Measurements from ENCODE around the gene SOX13. TPM values are rescaled to one million over a fixed set of nuclear protein-coding genes. Genes with fewer than 3 reads are reported as not detected.

The SOX13 gene
- total RNA-seq, 1 donor from 2014 or later: 12.5 TPM

DNA sequence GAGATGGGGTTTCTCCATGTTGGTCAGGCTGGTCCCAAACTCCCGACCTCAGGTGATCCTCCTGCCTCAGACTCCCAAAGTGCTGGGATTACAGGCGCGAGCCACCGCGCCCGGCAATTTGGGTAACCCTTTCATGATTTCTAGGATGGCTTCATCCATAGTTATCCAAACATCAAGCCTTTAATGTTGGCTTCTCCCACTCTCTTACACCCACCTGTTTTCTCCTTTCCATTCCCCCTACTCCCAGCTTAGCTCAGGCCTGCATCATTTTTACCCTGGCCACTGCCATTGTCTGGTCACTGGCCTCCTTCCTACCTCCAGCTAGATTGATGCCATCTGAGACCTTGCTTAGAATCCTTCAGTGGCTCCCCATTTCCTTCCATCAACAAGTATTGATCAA is 2.0 kb upstream of the SOX13 start:
- Mint-ChIP-seq H3K36me3 (ENCODE audit: unreplicated experiment) (no peaks in the 10 kb centered on the region), H3K27ac (ENCODE audit: unreplicated experiment) (no peak overlapping the region), H3K27me3 (ENCODE audit: unreplicated experiment) (peaks cover 19% of the 10 kb centered on the region), H3K4me3 (ENCODE audit: unreplicated experiment) (no peak overlapping the region), H3K4me1 (ENCODE audit: unreplicated experiment) (peaks cover 16% of the 10 kb centered on the region), H3K9me3 (ENCODE audit: unreplicated experiment) (no peaks in the 10 kb centered on the region)
- TF ChIP-seq, protein P1, sequence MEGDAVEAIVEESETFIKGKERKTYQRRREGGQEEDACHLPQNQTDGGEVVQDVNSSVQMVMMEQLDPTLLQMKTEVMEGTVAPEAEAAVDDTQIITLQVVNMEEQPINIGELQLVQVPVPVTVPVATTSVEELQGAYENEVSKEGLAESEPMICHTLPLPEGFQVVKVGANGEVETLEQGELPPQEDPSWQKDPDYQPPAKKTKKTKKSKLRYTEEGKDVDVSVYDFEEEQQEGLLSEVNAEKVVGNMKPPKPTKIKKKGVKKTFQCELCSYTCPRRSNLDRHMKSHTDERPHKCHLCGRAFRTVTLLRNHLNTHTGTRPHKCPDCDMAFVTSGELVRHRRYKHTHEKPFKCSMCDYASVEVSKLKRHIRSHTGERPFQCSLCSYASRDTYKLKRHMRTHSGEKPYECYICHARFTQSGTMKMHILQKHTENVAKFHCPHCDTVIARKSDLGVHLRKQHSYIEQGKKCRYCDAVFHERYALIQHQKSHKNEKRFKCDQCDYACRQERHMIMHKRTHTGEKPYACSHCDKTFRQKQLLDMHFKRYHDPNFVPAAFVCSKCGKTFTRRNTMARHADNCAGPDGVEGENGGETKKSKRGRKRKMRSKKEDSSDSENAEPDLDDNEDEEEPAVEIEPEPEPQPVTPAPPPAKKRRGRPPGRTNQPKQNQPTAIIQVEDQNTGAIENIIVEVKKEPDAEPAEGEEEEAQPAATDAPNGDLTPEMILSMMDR (IDR thresholded peaks at IDR 0.05): no peak
- DNase-seq (ENCODE audit: extremely low spot score, unreplicated experiment): no peak

DNA sequence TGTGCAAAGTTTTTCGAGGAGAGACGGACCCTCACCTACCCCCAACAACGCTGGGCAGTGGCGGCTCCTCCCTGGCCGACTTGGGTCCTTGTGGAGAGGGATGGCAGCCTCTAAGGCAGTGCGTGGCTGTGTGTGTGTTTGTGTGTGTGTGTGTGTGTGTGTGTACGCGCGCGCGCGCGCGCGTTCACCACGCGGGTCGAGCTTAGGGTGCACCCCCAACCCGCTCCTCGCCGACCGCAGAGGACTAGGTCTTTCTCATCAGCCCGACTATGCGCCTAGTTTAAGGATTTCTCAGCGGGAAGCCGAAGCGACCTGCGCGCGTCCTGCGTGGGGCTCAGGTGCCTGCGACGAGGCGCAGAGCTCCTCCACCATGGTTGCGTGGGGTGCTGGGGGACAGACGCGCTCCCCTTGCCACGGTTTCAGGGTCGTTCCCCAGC is 940 bp downstream of the SOX13 start:
- TF ChIP-seq, protein P1 (IDR thresholded peaks at IDR 0.05): no peak
- H3K9me3 Mint-ChIP-seq (ENCODE audit: unreplicated experiment): no peaks in the 10 kb centered on the region
- no peak for DNase-seq (ENCODE audit: extremely low spot score, unreplicated experiment)
- H3K36me3 Mint-ChIP-seq (ENCODE audit: unreplicated experiment): no peaks in the 10 kb centered on the region
- peaks cover 11% of the 10 kb centered on the region for H3K27me3 Mint-ChIP-seq (ENCODE audit: unreplicated experiment)
- H3K27ac Mint-ChIP-seq (ENCODE audit: unreplicated experiment): peak overlapping the region; percentile 63
- peak overlapping the region; percentile 93 for H3K4me3 Mint-ChIP-seq (ENCODE audit: unreplicated experiment)
- H3K4me1 Mint-ChIP-seq (ENCODE audit: unreplicated experiment): peaks cover 35% of the 10 kb centered on the region

- Mint-ChIP-seq H3K4me3 (ENCODE audit: unreplicated experiment) (peak overlapping the region; percentile 93), H3K4me1 (ENCODE audit: unreplicated experiment) (peaks cover 38% of the 10 kb centered on the region), H3K36me3 (ENCODE audit: unreplicated experiment) (no peaks in the 10 kb centered on the region), H3K27me3 (ENCODE audit: unreplicated experiment) (peaks cover 7% of the 10 kb centered on the region), H3K9me3 (ENCODE audit: unreplicated experiment) (no peaks in the 10 kb centered on the region), H3K27ac (ENCODE audit: unreplicated experiment) (peak overlapping the region; percentile 66)
- TF ChIP-seq, protein P1 (IDR thresholded peaks at IDR 0.05): no peak
- peak; percentile 87 for DNase-seq (ENCODE audit: extremely low spot score, unreplicated experiment)
These were observed 1.6 kb downstream of the SOX13 start for GRCh38 chr1:204074274-204075138.

DNA sequence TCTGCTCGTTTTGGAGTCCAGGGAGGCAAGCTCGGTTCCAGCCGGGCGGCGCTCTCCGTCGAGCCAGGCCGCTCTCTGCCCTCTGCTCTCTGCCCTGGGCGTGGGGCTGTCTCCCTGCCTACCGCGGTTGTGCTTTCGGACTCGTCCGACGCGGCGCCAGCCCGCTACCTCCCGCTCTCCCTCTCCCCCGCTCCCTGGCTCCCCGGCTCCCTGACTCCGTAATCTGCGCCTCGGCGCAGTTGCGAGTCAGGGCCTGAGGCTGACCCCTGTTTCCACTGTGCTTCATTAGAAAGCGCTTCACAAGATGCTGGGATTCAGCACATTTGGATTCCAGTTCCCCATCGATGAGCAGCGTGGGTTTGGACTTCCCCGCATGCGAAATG is 2.2 kb downstream of the SOX13 start:
- Mint-ChIP-seq H3K27ac (ENCODE audit: unreplicated experiment) (peak overlapping the region; percentile 66), H3K36me3 (ENCODE audit: unreplicated experiment) (no peaks in the 10 kb centered on the region), H3K4me1 (ENCODE audit: unreplicated experiment) (peaks cover 44% of the 10 kb centered on the region), H3K4me3 (ENCODE audit: unreplicated experiment) (peak overlapping the region; percentile 93), H3K27me3 (ENCODE audit: unreplicated experiment) (peaks cover 3% of the 10 kb centered on the region), H3K9me3 (ENCODE audit: unreplicated experiment) (no peaks in the 10 kb centered on the region)
- DNase-seq (ENCODE audit: extremely low spot score, unreplicated experiment): no peak
- TF ChIP-seq, protein P1 (IDR thresholded peaks at IDR 0.05): no peak

Data from osteocyte (in vitro differentiated cells).